Omental fat pad (tissue), 4 donors: ENCODE data around the gene ZNF213. TPM values are rescaled to one million over a fixed set of nuclear protein-coding genes. Genes with fewer than 3 reads are reported as not detected.
"Not testable (repeated sequence)": the region's sequence is repeated elsewhere in the genome, so short reads cannot be mapped to it uniquely, and the experiment has no call there.

ENCODE experiments used
- ATAC-seq: fragments of 150-250 bp; one replicate; pipeline ENCODE4 v1.9.1; 2016; ENCODE audit warnings: mild to moderate bottlenecking, moderate library complexity; ENCODE audit not compliant: low FRiP score
- DNase-seq: peaks from one replicate; pipeline ENCODE4 v3.0.0-alpha.2; 2019; ENCODE audit warnings: low spot score
- CTCF ChIP-seq, 3 donors: fragments of 450-650 bp; IDR thresholded peaks; one replicate each; pipeline ENCODE4 v1.5.1; 2016 to 2017; ENCODE audit warnings: antibody characterized with exemption in 3 of 3, mild to moderate bottlenecking in 3 of 3, moderate library complexity in 2 of 3
- total RNA-seq, 4 donors: library from RNA; depleted of rRNA; stranded (reverse); fragments of >200 nt; gene quantifications; one replicate each; pipeline ENCODE4 v1.1.0, GENCODE V29; 2016

Gene ZNF213
- total RNA-seq, 4 donors from 2014 or later: 1.8 to 4.1 (median 3.6) TPM

DNA sequence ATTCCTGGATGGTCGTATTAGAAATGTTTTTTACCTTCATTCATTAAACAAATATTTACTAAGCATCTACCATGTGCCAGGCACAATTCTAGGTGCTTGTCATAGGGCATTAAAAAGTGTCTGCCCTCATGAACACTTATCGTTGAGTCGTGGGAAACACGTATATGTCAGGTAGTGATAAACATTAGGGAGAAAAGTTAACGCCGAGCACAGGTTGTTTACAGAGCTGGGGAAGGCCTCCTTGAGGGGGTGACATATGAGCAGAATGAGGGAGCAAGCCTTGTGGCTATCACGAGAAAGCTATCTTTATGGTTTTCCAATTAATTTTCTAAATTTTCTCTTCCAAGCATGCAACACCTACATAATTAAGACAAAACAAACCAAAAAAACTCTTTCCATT lies 985 bp upstream of the ZNF213 start:
- DNase-seq (no peak), ATAC-seq (no peak)
- TF ChIP-seq CTCF (IDR thresholded peaks at IDR 0.05): no peak

- no peak for TF ChIP-seq CTCF (IDR thresholded peaks at IDR 0.05)
- no peak for DNase-seq
- ATAC-seq: peak; percentile 76
These were observed 392 bp downstream of the ZNF213 start for GRCh38 chr16:3135126-3135715.

- DNase-seq (no peak), ATAC-seq (no peak)
- no peak for TF ChIP-seq CTCF (IDR thresholded peaks at IDR 0.05)
These were observed 2.4 kb downstream of the ZNF213 start for GRCh38 chr16:3137267-3137666.

GRCh38 chr16:3138342-3138741 lies 3.5 kb downstream of the ZNF213 start:
- no peak for TF ChIP-seq CTCF (IDR thresholded peaks at IDR 0.05)
- DNase-seq (no peak), ATAC-seq (no peak)

DNA sequence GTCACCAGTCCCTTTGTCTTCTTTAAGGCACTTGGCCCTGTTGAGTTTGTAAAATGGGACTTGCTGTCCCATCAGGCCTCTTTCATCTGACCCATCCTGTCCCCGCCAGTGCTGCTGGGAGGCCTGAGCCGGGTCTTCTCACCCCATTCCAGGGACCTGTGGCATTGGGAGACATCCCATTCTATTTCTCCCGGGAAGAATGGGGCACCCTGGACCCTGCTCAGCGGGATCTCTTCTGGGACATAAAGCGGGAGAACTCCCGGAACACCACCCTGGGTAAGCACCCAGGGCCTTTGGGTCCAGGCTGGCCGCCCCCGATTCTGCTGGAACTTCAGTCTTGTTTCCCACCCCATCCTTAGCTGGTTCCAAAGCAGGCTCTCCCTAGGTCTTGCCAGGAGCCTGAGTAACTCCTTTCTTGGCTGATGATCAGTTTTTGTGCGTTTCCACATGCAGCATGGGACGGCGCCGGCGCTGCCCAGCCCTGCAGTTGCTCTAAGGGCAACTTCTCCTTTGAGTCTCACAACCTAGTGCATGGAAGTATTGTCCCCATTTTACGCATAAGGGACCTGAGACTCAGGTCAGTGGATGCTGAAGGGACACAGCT lies 4.1 kb downstream of the ZNF213 start:
- no peak for ATAC-seq
- no peak for TF ChIP-seq CTCF (IDR thresholded peaks at IDR 0.05)
- no peak for DNase-seq

GRCh38 chr16:3139561-3139960 lies 4.7 kb downstream of the ZNF213 start:
- ATAC-seq: not testable (repeated sequence)

DNA sequence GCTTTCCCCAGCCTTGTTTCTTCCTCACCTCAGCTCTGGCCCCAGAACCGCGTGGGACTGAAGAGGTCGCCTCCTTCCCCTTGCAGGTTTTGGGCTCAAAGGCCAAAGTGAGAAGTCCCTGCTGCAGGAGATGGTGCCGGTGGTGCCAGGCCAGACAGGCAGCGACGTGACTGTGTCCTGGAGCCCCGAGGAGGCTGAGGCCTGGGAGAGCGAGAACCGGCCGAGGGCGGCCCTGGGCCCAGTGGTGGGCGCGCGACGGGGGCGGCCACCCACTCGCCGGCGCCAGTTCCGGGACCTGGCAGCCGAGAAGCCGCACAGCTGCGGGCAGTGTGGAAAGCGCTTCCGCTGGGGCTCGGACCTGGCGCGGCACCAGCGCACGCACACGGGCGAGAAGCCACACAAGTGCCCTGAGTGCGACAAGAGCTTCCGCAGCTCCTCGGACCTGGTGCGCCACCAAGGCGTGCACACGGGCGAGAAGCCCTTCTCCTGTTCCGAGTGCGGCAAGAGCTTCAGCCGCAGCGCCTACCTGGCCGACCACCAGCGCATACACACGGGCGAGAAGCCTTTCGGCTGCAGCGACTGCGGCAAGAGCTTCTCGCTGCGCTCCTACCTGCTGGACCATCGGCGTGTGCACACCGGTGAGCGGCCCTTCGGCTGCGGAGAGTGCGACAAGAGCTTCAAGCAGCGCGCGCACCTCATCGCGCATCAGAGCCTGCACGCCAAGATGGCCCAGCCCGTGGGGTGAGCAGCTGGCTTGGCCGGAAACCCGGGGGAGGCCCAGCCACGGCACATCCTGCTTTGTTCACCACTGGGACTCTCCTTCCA lies 6.0 kb downstream of the ZNF213 start:
- DNase-seq (no peak), ATAC-seq (no peak)
- TF ChIP-seq CTCF (IDR thresholded peaks at IDR 0.05): no peak

More at GRCh38 chr16:3139561-3139960, 4.7 kb downstream of the ZNF213 start:
- not testable (repeated sequence) for DNase-seq
